Calu3 (cell line): ENCODE measurements around the gene PSMC3IP. TPM values are rescaled to one million over a fixed set of nuclear protein-coding genes. Genes with fewer than 3 reads are reported as not detected.

Experiments used
- BruUV-seq: library from RNA; stranded (reverse); fragments of 400-500 nt; replicated peaks from 2 replicates; lab custom pipeline; 2021; lab: Mats Ljungman, UMichigan
- CTCF ChIA-PET: fragments of 300-600 bp; sonication (Branson Sonifier 250); formaldehyde crosslinking; loops from one replicate; lab custom pipeline; 2022; ENCODE audit warnings: antibody characterized with exemption; lab: Charles Lee
- DNase-seq: peaks from one replicate; pipeline ENCODE4 v3.0.0; 2022
- H3K27ac Mint-ChIP-seq: one replicate; pipeline ENCODE4 v1.8.0; 2022; ENCODE audit warnings: mixed read lengths; ENCODE audit not compliant: unreplicated experiment
- H3K27me3 Mint-ChIP-seq: one replicate; pipeline ENCODE4 v1.8.0; 2022; ENCODE audit warnings: mixed read lengths; ENCODE audit not compliant: unreplicated experiment
- H3K36me3 Mint-ChIP-seq: one replicate; pipeline ENCODE4 v1.8.0; 2022; ENCODE audit warnings: mild to moderate bottlenecking, moderate library complexity, mixed read lengths; ENCODE audit not compliant: insufficient read depth, unreplicated experiment
- H3K4me1 Mint-ChIP-seq: one replicate; pipeline ENCODE4 v1.8.0; 2022; ENCODE audit warnings: mild to moderate bottlenecking, low read depth, mixed read lengths; ENCODE audit not compliant: unreplicated experiment
- H3K4me3 Mint-ChIP-seq: one replicate; pipeline ENCODE4 v1.8.0; 2022; ENCODE audit warnings: mild to moderate bottlenecking, low read depth, moderate library complexity, mixed read lengths; ENCODE audit not compliant: unreplicated experiment
- H3K9me3 Mint-ChIP-seq: one replicate; pipeline ENCODE4 v1.8.0; 2022; ENCODE audit warnings: low read depth, mixed read lengths; ENCODE audit not compliant: unreplicated experiment
- intact Hi-C: fragments of 100-400 bp; cut with micrococcal nuclease; formaldehyde crosslinking; loops from one replicate; pipeline ENCODE4 v1.10.0; 2022; ENCODE audit not compliant: unreplicated experiment
- total RNA-seq: library from RNA; stranded (reverse); gene quantifications from 2 replicates; pipeline ENCODE4 v1.2.3, GENCODE V29; 2022
- TF ChIP-seq, protein P1 (sequence below): fragments of 200-600 bp; IDR thresholded peaks from one replicate; pipeline ENCODE4 v1.8.0; 2022; ENCODE audit warnings: antibody characterized with exemption; ENCODE audit not compliant: unreplicated experiment

The PSMC3IP gene
- total RNA-seq, 1 experiment from 2014 or later = 31.8 TPM

DNA sequence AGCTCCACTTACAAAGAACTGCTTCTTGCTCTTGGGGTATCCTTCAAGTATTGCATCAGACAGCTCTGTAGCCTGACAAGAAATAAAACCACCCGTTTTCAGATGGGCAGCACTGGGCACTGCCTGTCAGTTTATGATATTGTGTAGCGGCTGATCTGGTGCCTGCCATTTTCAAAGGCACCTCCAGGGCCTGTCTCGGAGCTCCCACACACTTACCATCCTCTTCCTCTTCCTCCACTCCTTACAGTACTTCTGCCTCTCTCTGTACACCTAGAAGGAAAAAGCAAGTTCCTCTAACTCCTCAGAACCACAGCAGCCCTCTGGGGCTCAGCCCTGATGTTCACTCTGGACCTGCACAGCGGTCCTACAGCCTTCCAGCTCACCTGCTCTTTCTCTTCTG is 4.4 kb downstream of the PSMC3IP start:
- Mint-ChIP-seq H3K4me1 (peaks cover 36% of the 10 kb centered on the region), H3K9me3 (no peaks in the 10 kb centered on the region), H3K27ac (no peak overlapping the region), H3K36me3 (peaks cover 88% of the 10 kb centered on the region), H3K27me3 (no peaks in the 10 kb centered on the region), H3K4me3 (no peak overlapping the region)
- no TSS peak for BruUV-seq
- intact Hi-C loops = no loop called here
- TF ChIP-seq, protein P1, sequence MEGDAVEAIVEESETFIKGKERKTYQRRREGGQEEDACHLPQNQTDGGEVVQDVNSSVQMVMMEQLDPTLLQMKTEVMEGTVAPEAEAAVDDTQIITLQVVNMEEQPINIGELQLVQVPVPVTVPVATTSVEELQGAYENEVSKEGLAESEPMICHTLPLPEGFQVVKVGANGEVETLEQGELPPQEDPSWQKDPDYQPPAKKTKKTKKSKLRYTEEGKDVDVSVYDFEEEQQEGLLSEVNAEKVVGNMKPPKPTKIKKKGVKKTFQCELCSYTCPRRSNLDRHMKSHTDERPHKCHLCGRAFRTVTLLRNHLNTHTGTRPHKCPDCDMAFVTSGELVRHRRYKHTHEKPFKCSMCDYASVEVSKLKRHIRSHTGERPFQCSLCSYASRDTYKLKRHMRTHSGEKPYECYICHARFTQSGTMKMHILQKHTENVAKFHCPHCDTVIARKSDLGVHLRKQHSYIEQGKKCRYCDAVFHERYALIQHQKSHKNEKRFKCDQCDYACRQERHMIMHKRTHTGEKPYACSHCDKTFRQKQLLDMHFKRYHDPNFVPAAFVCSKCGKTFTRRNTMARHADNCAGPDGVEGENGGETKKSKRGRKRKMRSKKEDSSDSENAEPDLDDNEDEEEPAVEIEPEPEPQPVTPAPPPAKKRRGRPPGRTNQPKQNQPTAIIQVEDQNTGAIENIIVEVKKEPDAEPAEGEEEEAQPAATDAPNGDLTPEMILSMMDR = no peak
- DNase-seq = no peak
- CTCF ChIA-PET = no interaction called here

DNA sequence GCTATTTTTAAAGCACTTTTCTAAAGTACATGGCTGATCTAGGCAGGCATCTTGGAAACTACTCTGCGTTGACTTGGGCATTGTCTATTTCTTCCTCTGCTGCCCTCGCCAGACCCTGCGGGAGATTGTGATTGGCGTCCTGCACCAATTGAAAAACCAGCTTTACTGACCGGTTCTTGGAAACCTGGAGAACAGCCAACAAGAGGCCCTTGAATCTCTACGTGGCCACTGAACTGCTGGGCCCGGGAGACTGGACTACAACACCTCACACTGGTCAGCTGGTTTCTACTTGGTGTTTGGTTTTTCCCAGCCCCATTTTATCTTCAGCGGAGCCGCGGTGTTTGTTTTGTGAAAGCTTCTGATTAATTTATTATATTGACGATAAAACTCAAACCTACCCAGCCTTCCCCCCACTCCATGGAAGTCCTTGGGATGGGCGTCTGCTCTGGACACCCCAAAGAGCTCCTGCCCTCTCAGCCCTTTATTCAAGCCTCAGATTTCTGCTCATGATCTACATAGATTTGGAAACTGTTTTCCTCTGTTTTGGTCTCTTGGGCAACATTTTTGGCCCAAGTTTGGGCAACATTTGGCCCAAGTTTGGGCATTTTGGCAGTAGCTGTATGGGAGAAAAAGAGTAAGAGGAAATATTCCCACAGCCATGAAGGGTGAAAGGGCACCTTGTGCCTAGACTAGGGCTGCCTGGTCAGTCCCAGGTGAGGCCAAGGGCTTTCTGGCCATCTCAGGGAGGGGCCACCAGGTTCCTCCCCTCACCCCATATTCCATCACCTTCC is 5.9 kb downstream of the PSMC3IP start:
- CTCF ChIA-PET = no interaction called here
- H3K36me3 Mint-ChIP-seq = peaks cover 88% of the 10 kb centered on the region
- intact Hi-C loops = no loop called here
- DNase-seq = no peak
- TF ChIP-seq, protein P1 = no peak
- H3K27ac Mint-ChIP-seq = no peak overlapping the region
- peaks cover 34% of the 10 kb centered on the region for H3K4me1 Mint-ChIP-seq
- no peak overlapping the region for H3K4me3 Mint-ChIP-seq
- no peaks in the 10 kb centered on the region for H3K9me3 Mint-ChIP-seq
- TSS peak; percentile 9 for BruUV-seq
- no peaks in the 10 kb centered on the region for H3K27me3 Mint-ChIP-seq

DNA sequence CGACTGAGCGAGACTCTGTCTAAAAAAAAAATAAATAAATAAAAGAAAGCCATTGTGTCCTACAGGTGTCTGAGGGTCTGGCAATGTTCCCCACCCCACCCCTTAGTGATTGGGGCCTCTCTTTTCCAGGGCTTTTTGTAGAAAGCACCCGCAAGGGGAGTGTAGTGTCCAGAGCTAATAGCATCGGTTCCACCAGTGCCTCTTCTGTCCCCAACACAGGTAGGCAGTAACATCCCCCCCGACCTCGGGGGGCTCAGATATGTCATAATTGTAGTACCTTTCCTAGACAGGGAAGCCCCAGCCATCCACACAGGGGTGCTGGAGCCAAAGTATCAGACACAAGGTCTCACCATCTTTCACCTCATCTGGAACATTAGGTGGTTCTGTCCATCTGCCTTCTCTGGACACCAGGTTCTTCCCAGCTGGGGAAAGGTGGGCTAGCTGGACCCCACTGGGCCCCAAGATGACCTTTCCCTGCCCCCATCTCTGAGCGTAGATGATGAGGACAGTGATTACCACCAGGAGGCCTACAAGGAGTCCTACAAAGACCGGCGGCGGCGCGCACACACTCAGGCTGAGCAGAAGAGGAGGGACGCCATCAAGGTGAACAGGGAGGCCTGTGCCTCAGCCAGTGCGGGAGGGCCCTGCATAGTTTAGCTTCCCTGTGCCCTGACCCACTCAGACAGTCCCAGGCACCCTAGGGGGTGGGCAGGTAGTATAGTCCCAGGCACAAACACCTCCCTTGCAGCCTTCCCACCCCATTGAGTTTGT is 9.0 kb downstream of the PSMC3IP start:
- no peak for DNase-seq
- Mint-ChIP-seq H3K4me3 (no peak overlapping the region), H3K9me3 (no peaks in the 10 kb centered on the region), H3K4me1 (peaks cover 33% of the 10 kb centered on the region), H3K27ac (peak overlapping the region; percentile 25), H3K27me3 (no peaks in the 10 kb centered on the region), H3K36me3 (peaks cover 88% of the 10 kb centered on the region)
- TF ChIP-seq, protein P1 = no peak
- no TSS peak for BruUV-seq
- CTCF ChIA-PET = no interaction called here
- intact Hi-C loops = no loop called here

DNA sequence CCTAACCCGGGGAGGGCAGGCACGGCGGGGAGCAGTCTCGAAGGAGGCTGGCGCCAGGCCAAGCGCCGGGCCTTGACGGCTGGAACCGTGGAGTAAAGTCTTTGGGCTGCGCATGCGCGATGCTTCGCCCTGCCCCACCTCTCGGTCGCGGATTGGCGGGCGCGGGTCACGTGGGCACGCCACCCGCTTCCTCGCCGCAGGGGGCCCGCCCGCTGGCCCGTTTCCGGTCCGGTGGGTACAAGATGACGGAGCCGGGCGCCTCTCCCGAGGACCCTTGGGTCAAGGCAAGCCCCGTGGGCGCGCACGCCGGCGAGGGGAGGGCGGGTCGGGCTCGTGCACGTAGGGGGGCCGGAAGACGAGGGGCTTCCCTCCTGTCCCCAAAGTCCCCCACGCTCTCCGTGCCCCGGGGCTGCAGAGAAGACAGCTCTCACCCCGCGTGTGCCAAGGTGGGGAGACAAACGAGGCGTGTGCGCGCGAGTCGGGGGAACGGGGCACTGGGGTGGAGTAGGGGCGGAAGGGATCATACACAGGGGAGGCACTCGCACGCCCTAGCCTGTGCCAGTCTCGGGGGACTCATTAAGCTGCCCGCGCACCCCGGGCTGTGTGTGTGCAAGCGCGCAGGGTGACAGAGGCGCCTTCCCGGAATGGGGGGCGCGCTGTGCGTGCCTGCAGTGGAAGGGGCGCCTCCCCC is 10.5 kb downstream of the PSMC3IP start, which contains the start of gene MLX:
TSS of gene MLX (plus strand) at position 218 of the 691 bp plus-strand sequence. CDS start at position 243, 25 bp downstream.
- Mint-ChIP-seq H3K4me1 (peaks cover 34% of the 10 kb centered on the region), H3K4me3 (peak within 1 kb of the TSS; percentile 85), H3K36me3 (peaks cover 90% of the 10 kb centered on the region), H3K27me3 (no peaks in the 10 kb centered on the region), H3K9me3 (no peaks in the 10 kb centered on the region), H3K27ac (peak within 1 kb of the TSS; percentile 47)
- TSS peak; percentile 0 for BruUV-seq
- CTCF ChIA-PET = interaction anchor here (0.8 to 1.3 kb wide), 7 partner anchors 9 to 206 kb away, joined by 3 to 9 read pairs (median 3); partner anchors contain the start of genes PSMC3IP, RETREG3 and VPS25
- DNase-seq = peak; percentile 98
- intact Hi-C loops = no loop called here
- TF ChIP-seq, protein P1 = no peak
